Astrocyte (in vitro differentiated cells and primary cell): ENCODE results near the gene MPRIP.
"Not testable (repeated sequence)": the region's sequence is repeated elsewhere in the genome, so short reads cannot be mapped to it uniquely, and the experiment has no call there.

Experiments
- EZH2 ChIP-seq: IDR thresholded peaks from 2 replicates; pipeline ENCODE4 v1.6.1; 2012; ENCODE audit warnings: mild to moderate bottlenecking, low read length, inconsistent platforms; ENCODE audit not compliant: insufficient read depth
- TF ChIP-seq, protein P1 (sequence below): IDR thresholded peaks from 2 replicates; pipeline ENCODE4 v1.5.1; 2011; ENCODE audit warnings: low read depth, mild to moderate bottlenecking, inconsistent platforms, low read length, moderate library complexity; ENCODE audit not compliant: insufficient read depth

DNA sequence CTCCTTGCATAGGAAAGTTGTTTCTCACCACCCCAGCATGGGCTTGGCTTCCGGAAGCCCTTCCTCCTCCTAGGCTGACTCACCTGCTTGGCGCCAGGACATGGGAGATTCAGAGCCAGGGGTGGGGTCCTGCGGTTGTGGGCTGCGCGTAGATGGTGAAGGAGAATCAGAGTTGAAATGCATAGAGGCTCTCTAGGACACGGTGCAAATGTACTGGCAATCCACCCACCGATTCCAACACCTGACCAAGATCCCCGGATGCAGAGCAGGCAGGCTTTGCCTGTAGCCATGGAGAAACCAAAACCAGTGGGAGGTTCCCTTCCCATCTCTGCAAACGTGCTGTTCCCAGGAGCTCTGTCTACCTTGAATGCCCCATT is 27.5 kb upstream of the MPRIP start:
- TF ChIP-seq, protein P1, sequence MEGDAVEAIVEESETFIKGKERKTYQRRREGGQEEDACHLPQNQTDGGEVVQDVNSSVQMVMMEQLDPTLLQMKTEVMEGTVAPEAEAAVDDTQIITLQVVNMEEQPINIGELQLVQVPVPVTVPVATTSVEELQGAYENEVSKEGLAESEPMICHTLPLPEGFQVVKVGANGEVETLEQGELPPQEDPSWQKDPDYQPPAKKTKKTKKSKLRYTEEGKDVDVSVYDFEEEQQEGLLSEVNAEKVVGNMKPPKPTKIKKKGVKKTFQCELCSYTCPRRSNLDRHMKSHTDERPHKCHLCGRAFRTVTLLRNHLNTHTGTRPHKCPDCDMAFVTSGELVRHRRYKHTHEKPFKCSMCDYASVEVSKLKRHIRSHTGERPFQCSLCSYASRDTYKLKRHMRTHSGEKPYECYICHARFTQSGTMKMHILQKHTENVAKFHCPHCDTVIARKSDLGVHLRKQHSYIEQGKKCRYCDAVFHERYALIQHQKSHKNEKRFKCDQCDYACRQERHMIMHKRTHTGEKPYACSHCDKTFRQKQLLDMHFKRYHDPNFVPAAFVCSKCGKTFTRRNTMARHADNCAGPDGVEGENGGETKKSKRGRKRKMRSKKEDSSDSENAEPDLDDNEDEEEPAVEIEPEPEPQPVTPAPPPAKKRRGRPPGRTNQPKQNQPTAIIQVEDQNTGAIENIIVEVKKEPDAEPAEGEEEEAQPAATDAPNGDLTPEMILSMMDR = not testable (repeated sequence)
- TF ChIP-seq EZH2 = not testable (repeated sequence)
